Neuron (in vitro differentiated cells): ENCODE data around the gene ETV6.

Source experiments
- H2AFZ ChIP-seq: one replicate; pipeline ENCODE4 v1.6.1; 2013; ENCODE audit warnings: low read depth, mild to moderate bottlenecking, inconsistent platforms, low read length, moderate library complexity
- H3K27me3 ChIP-seq: one replicate; pipeline ENCODE4 v1.6.1; 2013; ENCODE audit warnings: low read length; ENCODE audit not compliant: insufficient read depth
- H3K36me3 ChIP-seq: one replicate; pipeline ENCODE4 v1.6.1; 2013; ENCODE audit warnings: low read length; ENCODE audit not compliant: insufficient read depth
- H3K4me1 ChIP-seq: one replicate; pipeline ENCODE4 v1.6.1; 2013; ENCODE audit warnings: low read length; ENCODE audit not compliant: insufficient read depth
- H3K4me3 ChIP-seq: 2 replicates; pipeline ENCODE4 v1.5.1; 2013; ENCODE audit warnings: mild to moderate bottlenecking, low read length, moderate library complexity
- H3K9me3 ChIP-seq: one replicate; pipeline ENCODE4 v1.6.1; 2013; ENCODE audit warnings: low read length

ETV6 gene

DNA sequence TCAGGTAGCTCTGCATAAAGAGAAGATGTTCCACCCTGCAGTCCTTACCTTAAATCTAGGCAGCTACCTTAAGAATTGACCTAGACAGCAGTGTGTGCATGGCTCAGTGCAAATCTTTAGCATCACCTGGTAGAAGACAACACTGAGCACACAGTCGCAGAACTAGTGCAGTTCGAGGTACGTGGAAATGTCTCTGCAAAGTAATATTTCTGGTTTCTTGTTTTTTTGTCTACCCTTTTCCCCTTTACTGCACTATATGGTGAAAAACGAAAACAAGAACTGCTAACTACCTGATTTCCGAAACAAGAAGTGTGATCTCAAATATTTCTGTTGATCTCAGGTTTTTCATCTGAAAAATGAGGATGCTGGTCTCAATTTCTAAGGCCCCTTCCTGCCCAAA is 82.5 kb downstream of the ETV6 start:
- Histone ChIP-seq H3K36me3 (no peaks in the 10 kb centered on the region), H3K9me3 (no peaks in the 10 kb centered on the region), H3K27me3 (no peaks in the 10 kb centered on the region), H3K4me1 (no peaks in the 10 kb centered on the region), H3K4me3 (no peak overlapping the region), H2AFZ (no peak overlapping the region)

DNA sequence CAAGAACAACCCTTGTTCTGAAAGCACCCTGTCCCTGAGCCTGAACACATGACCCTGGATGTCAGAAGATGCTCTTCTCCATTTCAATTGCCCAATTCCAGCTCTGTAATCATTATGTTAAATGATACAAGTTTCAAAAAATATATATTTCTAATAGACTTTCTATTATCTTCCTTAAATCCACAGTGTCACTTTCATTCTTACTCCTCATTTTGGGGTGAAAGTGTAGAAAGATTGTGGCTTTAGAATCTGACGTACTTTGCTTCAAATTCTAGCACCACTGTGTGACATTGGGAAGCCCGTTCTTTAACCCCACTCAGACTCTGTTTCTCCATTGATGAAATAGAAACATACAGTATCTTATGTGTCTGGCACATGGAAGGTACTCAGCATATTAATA is 83.2 kb downstream of the ETV6 start:
- H2AFZ ChIP-seq, result no peak overlapping the region
- no peaks in the 10 kb centered on the region for H3K36me3 ChIP-seq
- H3K9me3 ChIP-seq, result no peaks in the 10 kb centered on the region
- no peaks in the 10 kb centered on the region for H3K4me1 ChIP-seq
- H3K27me3 ChIP-seq, result no peaks in the 10 kb centered on the region
- H3K4me3 ChIP-seq, result no peak overlapping the region

- no peaks in the 10 kb centered on the region for H3K9me3 ChIP-seq
- H2AFZ ChIP-seq, result no peak overlapping the region
- no peak overlapping the region for H3K4me3 ChIP-seq
- H3K27me3 ChIP-seq, result no peaks in the 10 kb centered on the region
- H3K36me3 ChIP-seq, result no peaks in the 10 kb centered on the region
- H3K4me1 ChIP-seq, result no peaks in the 10 kb centered on the region
These were observed 85.2 kb downstream of the ETV6 start for GRCh38 chr12:11734580-11735180.

GRCh38 chr12:11738450-11738849 is 89.0 kb downstream of the ETV6 start:
- Histone ChIP-seq H3K9me3 (no peaks in the 10 kb centered on the region), H3K4me3 (no peak overlapping the region), H2AFZ (no peak overlapping the region), H3K4me1 (peaks cover 6% of the 10 kb centered on the region), H3K27me3 (no peaks in the 10 kb centered on the region), H3K36me3 (no peaks in the 10 kb centered on the region)

GRCh38 chr12:11739980-11740577 is 90.6 kb downstream of the ETV6 start:
- Histone ChIP-seq H2AFZ (no peak overlapping the region), H3K4me1 (peaks cover 9% of the 10 kb centered on the region), H3K4me3 (no peak overlapping the region), H3K27me3 (no peaks in the 10 kb centered on the region), H3K9me3 (no peaks in the 10 kb centered on the region), H3K36me3 (no peaks in the 10 kb centered on the region)

GRCh38 chr12:11741434-11742092 is 92.1 kb downstream of the ETV6 start:
- no peaks in the 10 kb centered on the region for H3K27me3 ChIP-seq
- no peaks in the 10 kb centered on the region for H3K9me3 ChIP-seq
- H3K4me1 ChIP-seq, result peaks cover 9% of the 10 kb centered on the region
- no peak overlapping the region for H2AFZ ChIP-seq
- no peak overlapping the region for H3K4me3 ChIP-seq
- no peaks in the 10 kb centered on the region for H3K36me3 ChIP-seq

GRCh38 chr12:11743423-11744409 is 94.2 kb downstream of the ETV6 start:
- Histone ChIP-seq H2AFZ (no peak overlapping the region), H3K27me3 (no peaks in the 10 kb centered on the region), H3K4me3 (no peak overlapping the region), H3K4me1 (peaks cover 9% of the 10 kb centered on the region), H3K9me3 (no peaks in the 10 kb centered on the region), H3K36me3 (no peaks in the 10 kb centered on the region)

- no peak overlapping the region for H3K4me3 ChIP-seq
- H3K4me1 ChIP-seq, result peaks cover 9% of the 10 kb centered on the region
- H2AFZ ChIP-seq, result no peak overlapping the region
- H3K27me3 ChIP-seq, result no peaks in the 10 kb centered on the region
- no peaks in the 10 kb centered on the region for H3K9me3 ChIP-seq
- no peaks in the 10 kb centered on the region for H3K36me3 ChIP-seq
These were observed 94.9 kb downstream of the ETV6 start for GRCh38 chr12:11744410-11744801.

GRCh38 chr12:11745113-11745512 is 95.6 kb downstream of the ETV6 start:
- Histone ChIP-seq H3K4me1 (peaks cover 9% of the 10 kb centered on the region), H2AFZ (no peak overlapping the region), H3K27me3 (no peaks in the 10 kb centered on the region), H3K9me3 (no peaks in the 10 kb centered on the region), H3K4me3 (no peak overlapping the region), H3K36me3 (no peaks in the 10 kb centered on the region)

GRCh38 chr12:11746024-11746771 is 96.7 kb downstream of the ETV6 start:
- H3K27me3 ChIP-seq, result no peaks in the 10 kb centered on the region
- no peak overlapping the region for H3K4me3 ChIP-seq
- H3K9me3 ChIP-seq, result no peaks in the 10 kb centered on the region
- peaks cover 9% of the 10 kb centered on the region for H3K4me1 ChIP-seq
- no peaks in the 10 kb centered on the region for H3K36me3 ChIP-seq
- no peak overlapping the region for H2AFZ ChIP-seq

DNA sequence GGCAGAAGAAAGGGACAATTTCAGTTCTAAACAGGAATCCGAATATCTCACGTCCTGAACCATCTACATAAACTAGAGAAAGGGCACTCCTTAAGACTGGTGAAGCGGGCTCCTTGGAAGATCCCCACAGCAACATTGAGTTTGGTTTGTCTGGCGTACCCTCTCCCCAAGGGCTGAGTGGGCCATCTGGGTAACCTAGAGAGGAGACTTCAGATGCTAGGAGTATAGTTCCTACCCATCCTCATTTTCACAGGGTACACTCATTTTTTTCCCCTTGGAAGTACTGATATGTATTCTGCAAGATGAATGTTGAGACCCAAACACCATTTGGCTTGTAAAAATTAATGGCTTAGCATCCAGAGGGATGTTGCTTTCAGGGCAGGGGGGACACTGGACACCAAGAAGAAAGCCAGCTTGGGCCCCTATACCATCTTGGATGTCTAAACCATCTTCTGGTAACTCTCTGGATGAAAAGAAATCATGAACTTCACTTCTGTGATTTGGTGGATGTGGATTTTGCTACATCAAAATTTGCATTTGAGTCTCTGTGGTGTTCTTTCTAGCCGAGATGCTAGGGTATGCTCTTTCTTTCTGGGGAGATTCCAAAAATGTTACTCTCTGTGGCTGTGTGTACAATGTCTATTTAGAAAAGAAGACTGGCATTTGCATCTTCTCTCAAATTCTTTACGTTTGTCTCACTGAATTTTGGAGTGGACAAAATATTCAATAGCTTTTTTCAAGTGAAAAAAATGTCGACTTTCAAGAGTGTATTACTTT is 97.7 kb downstream of the ETV6 start:
- Histone ChIP-seq H3K36me3 (no peaks in the 10 kb centered on the region), H3K9me3 (no peaks in the 10 kb centered on the region), H3K4me3 (no peak overlapping the region), H3K27me3 (no peaks in the 10 kb centered on the region), H2AFZ (no peak overlapping the region), H3K4me1 (peaks cover 9% of the 10 kb centered on the region)

DNA sequence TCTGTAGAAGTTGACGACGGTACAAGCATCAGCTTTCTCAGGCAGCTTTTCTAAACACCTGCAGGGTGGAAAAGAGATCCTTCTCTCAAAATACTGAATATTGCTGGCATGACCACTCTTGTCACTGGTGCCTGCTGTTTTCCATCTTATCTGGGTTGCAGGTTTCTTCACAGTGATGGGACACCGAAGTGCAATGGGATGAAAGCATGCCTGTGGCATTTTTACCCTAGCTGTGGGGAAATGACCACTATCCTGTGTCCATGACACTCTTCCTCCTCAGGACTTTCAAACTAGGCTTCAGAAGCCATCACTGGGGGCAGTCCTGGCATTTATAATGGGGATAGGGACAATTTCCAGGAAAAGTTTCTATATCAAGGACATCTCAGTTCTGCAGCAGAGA is 98.5 kb downstream of the ETV6 start:
- no peaks in the 10 kb centered on the region for H3K27me3 ChIP-seq
- peaks cover 8% of the 10 kb centered on the region for H3K4me1 ChIP-seq
- no peaks in the 10 kb centered on the region for H3K9me3 ChIP-seq
- no peak overlapping the region for H3K4me3 ChIP-seq
- no peak overlapping the region for H2AFZ ChIP-seq
- H3K36me3 ChIP-seq, result no peaks in the 10 kb centered on the region
